ENCODE measurements around the gene NKX2-2.

Gene NKX2-2

GRCh38 chr20:21508230-21509078 is 5.4 kb downstream of the NKX2-2 start:
- peaks cover 28 to 57% of the 10 kb centered on the region in 2 donors for H3K4me1 Mint-ChIP-seq
- peak overlapping the region; percentile 15 to 57 for H3K4me3 Mint-ChIP-seq
- ATAC-seq (replicated peaks): no peak
- H3K27me3 Mint-ChIP-seq: peaks cover 74 to 88% of the 10 kb centered on the region in 2 donors
- H3K27ac Mint-ChIP-seq: peak overlapping the region; percentile 74
- no peak for DNase-seq
- H3K9me3 Mint-ChIP-seq: no peaks in the 10 kb centered on the region
- H3K36me3 Mint-ChIP-seq: no peaks in the 10 kb centered on the region

- peaks cover 27 to 61% of the 10 kb centered on the region in 2 donors for H3K4me1 Mint-ChIP-seq
- ATAC-seq (replicated peaks) (no peak), DNase-seq (no peak)
- H3K36me3 Mint-ChIP-seq: no peaks in the 10 kb centered on the region
- H3K9me3 Mint-ChIP-seq: no peaks in the 10 kb centered on the region
- peak overlapping the region; percentile 15 to 57 for H3K4me3 Mint-ChIP-seq
- peaks cover 74 to 96% of the 10 kb centered on the region in 2 donors for H3K27me3 Mint-ChIP-seq
- peak overlapping the region; percentile 74 for H3K27ac Mint-ChIP-seq
Measured at GRCh38 chr20:21507400-21508229, 6.2 kb downstream of the NKX2-2 start.

GRCh38 chr20:21505810-21506530 is 7.9 kb downstream of the NKX2-2 start:
- no peaks in the 10 kb centered on the region for H3K9me3 Mint-ChIP-seq
- H3K36me3 Mint-ChIP-seq: no peaks in the 10 kb centered on the region
- peaks cover 19 to 44% of the 10 kb centered on the region in 2 donors for H3K4me1 Mint-ChIP-seq
- DNase-seq (peak; percentile 41), ATAC-seq (replicated peaks) (peak; percentile 44 to 53)
- peak overlapping the region; percentile 90 for H3K27ac Mint-ChIP-seq
- H3K4me3 Mint-ChIP-seq: peak overlapping the region; percentile 66 to 70
- H3K27me3 Mint-ChIP-seq: peaks cover 64 to 94% of the 10 kb centered on the region in 2 donors

GRCh38 chr20:21505161-21505809 is 8.6 kb downstream of the NKX2-2 start:
- Mint-ChIP-seq H3K4me3 (peak overlapping the region; percentile 38 to 50), H3K4me1 (peaks cover 16 to 40% of the 10 kb centered on the region in 2 donors), H3K9me3 (no peaks in the 10 kb centered on the region)

GRCh38 chr20:21504323-21504722 is 9.5 kb downstream of the NKX2-2 start:
- DNase-seq (no peak), ATAC-seq (replicated peaks) (no peak)
- Mint-ChIP-seq H3K27me3 (peaks cover 62 to 95% of the 10 kb centered on the region in 2 donors), H3K4me3 (no peak overlapping the region), H3K4me1 (peaks cover 9 to 31% of the 10 kb centered on the region in 2 donors), H3K27ac (no peak overlapping the region), H3K36me3 (no peaks in the 10 kb centered on the region), H3K9me3 (no peaks in the 10 kb centered on the region)

More at GRCh38 chr20:21505161-21505809, 8.6 kb downstream of the NKX2-2 start:
- ATAC-seq (replicated peaks) (peak; percentile 49 to 57), DNase-seq (peak; percentile 57)
- peak overlapping the region; percentile 59 for H3K27ac Mint-ChIP-seq
- H3K27me3 Mint-ChIP-seq: peaks cover 64 to 96% of the 10 kb centered on the region in 2 donors
- H3K36me3 Mint-ChIP-seq: no peaks in the 10 kb centered on the region

GRCh38 chr20:21503345-21503744 is 10.5 kb downstream of the NKX2-2 start:
- DNase-seq (no peak), ATAC-seq (replicated peaks) (peak; percentile 83 to 84)
- no peaks in the 10 kb centered on the region for H3K9me3 Mint-ChIP-seq
- H3K27me3 Mint-ChIP-seq: peaks cover 54 to 93% of the 10 kb centered on the region in 2 donors
- no peak overlapping the region for H3K4me3 Mint-ChIP-seq
- no peaks in the 10 kb centered on the region for H3K36me3 Mint-ChIP-seq
- peaks cover 9 to 31% of the 10 kb centered on the region in 2 donors for H3K4me1 Mint-ChIP-seq
- H3K27ac Mint-ChIP-seq: no peak overlapping the region

GRCh38 chr20:21501184-21501583 is 12.7 kb downstream of the NKX2-2 start:
- Mint-ChIP-seq H3K9me3 (no peaks in the 10 kb centered on the region), H3K36me3 (no peaks in the 10 kb centered on the region), H3K27me3 (peaks cover 42 to 89% of the 10 kb centered on the region in 2 donors), H3K4me1 (peaks cover 5 to 18% of the 10 kb centered on the region in 2 donors), H3K4me3 (no peak overlapping the region), H3K27ac (no peak overlapping the region)
- ATAC-seq (replicated peaks) (no peak), DNase-seq (no peak)

GRCh38 chr20:21500599-21500998 is 13.3 kb downstream of the NKX2-2 start:
- DNase-seq (no peak), ATAC-seq (replicated peaks) (no peak)
- peaks cover 5 to 17% of the 10 kb centered on the region in 2 donors for H3K4me1 Mint-ChIP-seq
- no peaks in the 10 kb centered on the region for H3K9me3 Mint-ChIP-seq
- peaks cover 45 to 86% of the 10 kb centered on the region in 2 donors for H3K27me3 Mint-ChIP-seq
- H3K27ac Mint-ChIP-seq: no peak overlapping the region
- H3K4me3 Mint-ChIP-seq: no peak overlapping the region
- H3K36me3 Mint-ChIP-seq: no peaks in the 10 kb centered on the region

GRCh38 chr20:21499641-21500040 is 14.2 kb downstream of the NKX2-2 start:
- H3K27ac Mint-ChIP-seq: no peak overlapping the region
- no peaks in the 10 kb centered on the region for H3K9me3 Mint-ChIP-seq
- DNase-seq (no peak), ATAC-seq (replicated peaks) (no peak)
- no peaks in the 10 kb centered on the region for H3K36me3 Mint-ChIP-seq
- H3K4me1 Mint-ChIP-seq: peaks cover 2 to 8% of the 10 kb centered on the region in 2 donors
- H3K27me3 Mint-ChIP-seq: peaks cover 41 to 81% of the 10 kb centered on the region in 2 donors
- H3K4me3 Mint-ChIP-seq: no peak overlapping the region

- H3K4me1 Mint-ChIP-seq: peaks cover 2 to 6% of the 10 kb centered on the region in 2 donors
- H3K9me3 Mint-ChIP-seq: no peaks in the 10 kb centered on the region
- H3K4me3 Mint-ChIP-seq: no peak overlapping the region
- DNase-seq (no peak), ATAC-seq (replicated peaks) (no peak)
- no peak overlapping the region for H3K27ac Mint-ChIP-seq
- no peaks in the 10 kb centered on the region for H3K36me3 Mint-ChIP-seq
- peaks cover 42 to 80% of the 10 kb centered on the region in 2 donors for H3K27me3 Mint-ChIP-seq
Measured at GRCh38 chr20:21498635-21499034, 15.2 kb downstream of the NKX2-2 start.

- no peak overlapping the region for H3K4me3 Mint-ChIP-seq
- ATAC-seq (replicated peaks) (no peak), DNase-seq (no peak)
- peaks cover 39 to 79% of the 10 kb centered on the region in 2 donors for H3K27me3 Mint-ChIP-seq
- peaks cover 2% of the 10 kb centered on the region in 2 donors for H3K4me1 Mint-ChIP-seq
- no peaks in the 10 kb centered on the region for H3K9me3 Mint-ChIP-seq
- H3K27ac Mint-ChIP-seq: no peak overlapping the region
- H3K36me3 Mint-ChIP-seq: no peaks in the 10 kb centered on the region
Measured at GRCh38 chr20:21498195-21498594, 15.7 kb downstream of the NKX2-2 start.

GRCh38 chr20:21496452-21496851 is 17.4 kb downstream of the NKX2-2 start:
- H3K36me3 Mint-ChIP-seq: no peaks in the 10 kb centered on the region
- peaks cover 0 to 2% of the 10 kb centered on the region in 2 donors for H3K4me1 Mint-ChIP-seq
- peaks cover 45 to 72% of the 10 kb centered on the region in 2 donors for H3K27me3 Mint-ChIP-seq
- ATAC-seq (replicated peaks): no peak
- no peak overlapping the region for H3K4me3 Mint-ChIP-seq
- no peaks in the 10 kb centered on the region for H3K9me3 Mint-ChIP-seq
- DNase-seq: no peak
- H3K27ac Mint-ChIP-seq: no peak overlapping the region

- no peaks in the 10 kb centered on the region for H3K9me3 Mint-ChIP-seq
- H3K27ac Mint-ChIP-seq: no peak overlapping the region
- DNase-seq: no peak
- H3K27me3 Mint-ChIP-seq: peaks cover 43 to 63% of the 10 kb centered on the region in 2 donors
- H3K4me3 Mint-ChIP-seq: no peak overlapping the region
- H3K36me3 Mint-ChIP-seq: no peaks in the 10 kb centered on the region
- ATAC-seq (replicated peaks): no peak
- H3K4me1 Mint-ChIP-seq: peaks cover 0 to 2% of the 10 kb centered on the region in 2 donors
Measured at GRCh38 chr20:21493049-21493448, 20.8 kb downstream of the NKX2-2 start.
